HUES6 (cell line): ENCODE measurements around the gene GPATCH8.
"Not testable (repeated sequence)": the region's sequence is repeated elsewhere in the genome, so short reads cannot be mapped to it uniquely, and the experiment has no call there.

Source experiments
- H3K27ac ChIP-seq: 2 replicates; pipeline ENCODE4 v1.7.0; 2013; ENCODE audit warnings: low read depth, mild to moderate bottlenecking, low read length, inconsistent platforms
- H3K27me3 ChIP-seq: 2 replicates; pipeline ENCODE4 v1.6.1; 2013; ENCODE audit warnings: low read length; ENCODE audit not compliant: control insufficient read depth, insufficient read depth
- H3K36me3 ChIP-seq: 2 replicates; pipeline ENCODE4 v1.6.1; 2013; ENCODE audit warnings: low read length; ENCODE audit not compliant: control insufficient read depth, insufficient read depth
- H3K4me1 ChIP-seq: 2 replicates; pipeline ENCODE4 v1.6.1; 2013; ENCODE audit warnings: low read length; ENCODE audit not compliant: control insufficient read depth, insufficient read depth
- H3K4me3 ChIP-seq: 2 replicates; pipeline ENCODE4 v1.5.1; 2013; ENCODE audit warnings: low read depth, low read length
- H3K9ac ChIP-seq: one replicate; pipeline ENCODE4 v1.6.1; 2013; ENCODE audit warnings: mild to moderate bottlenecking, low read length
- H3K9me3 ChIP-seq: 2 replicates; pipeline ENCODE4 v1.6.1; 2013; ENCODE audit warnings: low read depth, low read length; ENCODE audit not compliant: control insufficient read depth, insufficient read depth

GPATCH8 gene

GRCh38 chr17:44368391-44369243 lies 134.6 kb downstream of the GPATCH8 start:
- not testable (repeated sequence) for H3K27ac ChIP-seq, H3K4me1 ChIP-seq, H3K4me3 ChIP-seq, H3K9me3 ChIP-seq, H3K36me3 ChIP-seq, H3K9ac ChIP-seq
- peaks cover 19% of the 10 kb centered on the region for H3K27me3 ChIP-seq

- Histone ChIP-seq H3K9me3 (no peaks in the 10 kb centered on the region), H3K9ac (no peak overlapping the region), H3K36me3 (no peaks in the 10 kb centered on the region), H3K4me1 (peaks cover under 1% of the 10 kb centered on the region; the same call in 1 of the 2 replicates), H3K4me3 (no peak overlapping the region), H3K27ac (no peak overlapping the region), H3K27me3 (peaks cover 19% of the 10 kb centered on the region)
These were observed 135.8 kb downstream of the GPATCH8 start for GRCh38 chr17:44367231-44367979.

GRCh38 chr17:44365051-44365450 lies 138.2 kb downstream of the GPATCH8 start:
- not testable (repeated sequence) for H3K27ac ChIP-seq, H3K9ac ChIP-seq, H3K36me3 ChIP-seq, H3K9me3 ChIP-seq, H3K4me3 ChIP-seq
- Histone ChIP-seq H3K4me1 (peaks cover 20% of the 10 kb centered on the region), H3K27me3 (peaks cover 19% of the 10 kb centered on the region)

GRCh38 chr17:44363613-44364159 lies 139.5 kb downstream of the GPATCH8 start, which contains the start of gene FAM171A2:
Gene FAM171A2, minus strand, starts transcription at chr17:44363853. Its CDS starts 139 bp downstream, at chr17:44363714.
- Histone ChIP-seq H3K27ac (no peak within 1 kb of the TSS), H3K36me3 (0 out of 2 replicates have a peak, but pooled peaks cover 4% of the 10 kb centered on the region), H3K9ac (peak within 1 kb of the TSS; percentile 74), H3K4me3 (peak within 1 kb of the TSS; percentile 82), H3K9me3 (no peaks in the 10 kb centered on the region), H3K4me1 (peaks cover 20% of the 10 kb centered on the region), H3K27me3 (peaks cover 19% of the 10 kb centered on the region)

- peaks cover 19% of the 10 kb centered on the region for H3K27me3 ChIP-seq
- H3K4me3 ChIP-seq = peak overlapping the region; percentile 82
- H3K9me3 ChIP-seq = no peaks in the 10 kb centered on the region
- H3K36me3 ChIP-seq = 0 out of 2 replicates have a peak, but pooled peaks cover 6% of the 10 kb centered on the region
- H3K27ac ChIP-seq = no peak overlapping the region
- H3K9ac ChIP-seq = peak overlapping the region; percentile 74
- H3K4me1 ChIP-seq = peaks cover 20% of the 10 kb centered on the region
These were observed 140.1 kb downstream of the GPATCH8 start for GRCh38 chr17:44362949-44363612.

- H3K36me3 ChIP-seq = 0 out of 2 replicates have a peak, but pooled peaks cover 6% of the 10 kb centered on the region
- H3K27me3 ChIP-seq = peaks cover 19% of the 10 kb centered on the region
- H3K4me1 ChIP-seq = peaks cover 20% of the 10 kb centered on the region
- no peak overlapping the region for H3K9ac ChIP-seq
- H3K27ac ChIP-seq = no peak overlapping the region
- H3K4me3 ChIP-seq = peak overlapping the region; percentile 82
- no peaks in the 10 kb centered on the region for H3K9me3 ChIP-seq
These were observed 140.7 kb downstream of the GPATCH8 start for GRCh38 chr17:44362459-44362948.

GRCh38 chr17:44361292-44362260 lies 141.6 kb downstream of the GPATCH8 start:
- H3K27ac ChIP-seq = no peak overlapping the region
- H3K36me3 ChIP-seq = 0 out of 2 replicates have a peak, but pooled peaks cover 6% of the 10 kb centered on the region
- H3K9ac ChIP-seq = no peak overlapping the region
- peaks cover 20% of the 10 kb centered on the region for H3K4me1 ChIP-seq
- no peaks in the 10 kb centered on the region for H3K9me3 ChIP-seq
- H3K27me3 ChIP-seq = peaks cover 18% of the 10 kb centered on the region
- 0 out of 2 replicates have a peak overlapping the region, but pooled peaks have one; percentile 82 for H3K4me3 ChIP-seq

GRCh38 chr17:44360826-44361225 lies 142.4 kb downstream of the GPATCH8 start:
- 0 out of 2 replicates have a peak, but pooled peaks cover 6% of the 10 kb centered on the region for H3K36me3 ChIP-seq
- peaks cover 20% of the 10 kb centered on the region for H3K4me1 ChIP-seq
- H3K27me3 ChIP-seq = peaks cover 11% of the 10 kb centered on the region
- no peak overlapping the region for H3K27ac ChIP-seq
- no peaks in the 10 kb centered on the region for H3K9me3 ChIP-seq
- no peak overlapping the region for H3K9ac ChIP-seq
- 0 out of 2 replicates have a peak overlapping the region, but pooled peaks have one; percentile 5 for H3K4me3 ChIP-seq

GRCh38 chr17:44360144-44360533 lies 143.1 kb downstream of the GPATCH8 start:
- Histone ChIP-seq H3K36me3 (0 out of 2 replicates have a peak, but pooled peaks cover 6% of the 10 kb centered on the region), H3K9ac (no peak overlapping the region), H3K27ac (no peak overlapping the region), H3K4me1 (peaks cover 22% of the 10 kb centered on the region), H3K9me3 (no peaks in the 10 kb centered on the region), H3K27me3 (peaks cover 4% of the 10 kb centered on the region), H3K4me3 (no peak overlapping the region)
